ENCODE results near the gene E2F4.

- TF ChIP-seq POLR2A (IDR thresholded peaks at IDR 0.05) = no peak
- no peak for TF ChIP-seq CTCF (IDR thresholded peaks at IDR 0.05)
These were observed 24.9 kb downstream of the E2F4 start for GRCh38 chr16:67216612-67217490.

Data from body of pancreas (tissue), 4 donors.